Activated CD4-positive, CD25-positive, alpha-beta regulatory T cell treated with anti-CD3 and anti-CD28 coated beads, Interleukin-2, amount 50 U/mL, for 16 hours (primary cell): ENCODE measurements around the gene CTSZ.
"Not testable (repeated sequence)": the region's sequence is repeated elsewhere in the genome, so short reads cannot be mapped to it uniquely, and the experiment has no call there.

Source experiments
- DNase-seq: peaks from one replicate; pipeline ENCODE4 v3.0.0-alpha.2; 2020; ENCODE audit warnings: low read depth, low spot score

Gene CTSZ

DNA sequence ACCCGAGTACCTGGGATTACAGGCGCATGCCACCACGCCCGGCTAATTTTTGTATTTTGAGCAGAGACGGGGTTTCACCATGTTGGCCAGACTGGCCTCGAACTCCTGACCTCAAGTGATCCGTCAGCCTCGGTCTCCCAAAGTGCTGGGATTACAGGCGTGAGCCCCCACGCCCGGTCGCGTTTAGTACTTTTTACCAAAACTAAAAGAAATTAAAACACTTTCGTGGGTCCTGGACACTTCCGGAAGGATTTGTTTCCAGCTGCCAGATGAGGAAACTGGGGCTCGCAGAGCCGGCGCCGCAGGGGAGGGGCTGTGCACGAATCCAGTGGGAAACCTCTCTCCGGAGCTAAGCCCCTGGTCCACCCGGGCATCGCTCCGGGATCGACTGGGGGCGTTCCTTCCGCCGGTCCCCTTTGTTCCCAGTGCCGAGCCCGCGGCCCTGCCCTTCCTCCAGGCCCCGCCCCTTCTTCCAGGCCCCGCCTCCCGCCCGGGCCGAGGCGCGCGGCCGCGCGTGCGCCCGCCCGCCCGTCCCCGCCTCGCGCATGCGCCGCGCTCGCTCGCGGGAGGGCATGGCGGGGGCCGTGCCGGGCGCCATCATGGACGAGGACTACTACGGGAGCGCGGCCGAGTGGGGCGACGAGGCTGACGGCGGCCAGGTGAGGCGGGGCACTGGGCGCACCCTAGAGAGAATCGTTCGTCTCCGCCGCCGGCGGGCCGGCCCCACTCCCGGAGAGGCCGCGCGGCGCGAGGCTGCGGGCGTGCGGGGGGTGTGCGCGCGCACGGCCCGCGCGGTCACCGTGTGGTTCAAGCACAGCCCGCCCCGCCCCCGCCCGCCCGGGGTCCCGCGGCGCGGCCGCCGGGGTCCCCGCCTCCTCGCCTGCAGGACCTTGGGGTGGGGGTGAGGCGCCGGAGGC is 26.1 kb downstream of the CTSZ start, which contains the start of gene NELFCD:
NELFCD (plus strand) TSS at position 546 of the 917 bp plus-strand sequence; CDS start at position 600, 54 bp downstream.
- peak; percentile 74 for DNase-seq

DNA sequence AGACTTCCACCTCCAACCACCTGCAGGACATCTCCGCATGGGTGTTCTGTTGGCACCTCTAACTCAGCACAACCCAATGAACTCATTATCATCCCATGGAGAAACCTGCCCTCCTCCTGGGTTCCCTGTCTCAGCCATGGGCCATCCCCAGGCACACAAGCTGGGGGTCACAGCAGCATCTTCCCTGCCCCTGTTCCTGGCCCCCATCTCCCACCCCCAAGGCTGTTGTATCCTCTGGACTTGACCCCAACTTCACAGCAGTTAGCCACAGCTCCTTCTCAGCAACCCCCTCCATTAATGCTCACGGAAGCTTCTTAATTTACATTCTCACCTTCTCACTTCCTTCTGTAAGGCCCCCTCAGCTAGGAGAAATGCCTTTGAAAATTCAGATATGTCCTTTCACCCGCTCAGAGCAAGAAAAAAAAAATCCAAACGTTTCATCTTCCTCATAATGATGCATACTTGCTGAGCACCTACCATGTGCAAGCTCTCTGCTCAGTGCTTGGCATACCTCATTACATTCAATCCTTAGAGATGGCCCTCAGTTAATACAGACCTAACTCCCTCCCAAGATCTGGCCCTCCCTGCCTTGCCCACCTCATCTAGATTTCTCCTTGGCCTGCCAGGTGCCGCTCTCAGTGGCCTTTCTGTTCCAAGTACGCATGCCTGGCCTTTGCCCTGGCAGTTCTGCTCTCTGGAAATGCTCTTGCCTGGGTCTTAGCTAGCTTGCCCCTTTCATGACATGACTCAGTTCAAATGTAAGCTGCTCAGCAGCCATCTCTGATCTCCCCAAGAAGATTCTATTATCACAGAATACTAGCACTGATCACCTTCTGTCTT is 28.5 kb downstream of the CTSZ start:
- DNase-seq, result no peak

DNA sequence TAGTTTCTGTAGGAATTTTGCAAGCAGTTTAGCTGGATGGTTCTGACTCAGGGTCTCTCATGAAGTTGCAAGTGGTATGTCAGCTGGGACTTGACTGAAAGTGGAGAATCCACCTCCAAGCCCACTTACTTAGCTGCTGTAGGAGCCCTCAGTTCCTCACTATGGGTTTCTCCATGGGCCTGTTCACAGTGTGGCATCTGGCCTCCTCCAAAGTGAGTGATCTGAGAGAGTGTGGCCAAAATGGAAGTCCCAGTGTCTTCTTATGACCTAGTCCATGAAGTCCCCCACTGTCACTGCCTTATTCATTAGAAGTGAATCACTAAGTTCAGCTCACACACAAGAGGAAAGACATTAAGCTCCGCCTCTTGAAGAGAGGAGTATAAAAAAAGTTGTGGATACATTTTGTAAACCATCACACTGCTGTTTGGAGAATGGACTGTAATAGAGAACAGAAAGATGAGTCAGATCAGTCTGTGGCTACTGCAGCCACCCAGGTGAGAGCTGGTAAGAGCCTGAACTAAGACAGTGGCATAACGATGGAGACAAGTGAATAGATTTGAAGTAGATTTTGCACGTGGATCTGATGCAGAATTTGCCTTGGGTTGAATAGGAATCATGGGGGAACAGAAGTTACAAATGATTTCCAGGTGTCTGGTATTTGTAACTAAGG is 30.9 kb downstream of the CTSZ start:
- no peak for DNase-seq

DNA sequence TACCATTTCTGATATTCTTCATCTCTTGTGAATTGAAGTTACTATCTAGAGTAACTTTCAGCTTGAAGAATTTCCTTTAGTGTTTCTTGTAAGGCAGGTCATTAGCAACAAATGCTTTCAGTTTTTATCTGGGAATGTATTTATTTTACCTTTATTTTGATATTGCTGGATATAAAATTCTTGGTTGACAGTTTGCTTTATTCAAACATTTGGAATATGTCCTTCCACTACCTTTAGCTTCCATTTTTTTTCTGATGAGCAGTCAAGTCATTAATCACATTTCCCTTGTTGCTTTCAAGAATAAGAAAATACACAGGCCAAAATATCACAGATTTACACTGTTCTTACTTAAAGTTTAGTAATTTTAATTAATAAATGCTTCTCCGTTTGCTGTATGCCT is 31.7 kb downstream of the CTSZ start:
- no peak for DNase-seq

DNA sequence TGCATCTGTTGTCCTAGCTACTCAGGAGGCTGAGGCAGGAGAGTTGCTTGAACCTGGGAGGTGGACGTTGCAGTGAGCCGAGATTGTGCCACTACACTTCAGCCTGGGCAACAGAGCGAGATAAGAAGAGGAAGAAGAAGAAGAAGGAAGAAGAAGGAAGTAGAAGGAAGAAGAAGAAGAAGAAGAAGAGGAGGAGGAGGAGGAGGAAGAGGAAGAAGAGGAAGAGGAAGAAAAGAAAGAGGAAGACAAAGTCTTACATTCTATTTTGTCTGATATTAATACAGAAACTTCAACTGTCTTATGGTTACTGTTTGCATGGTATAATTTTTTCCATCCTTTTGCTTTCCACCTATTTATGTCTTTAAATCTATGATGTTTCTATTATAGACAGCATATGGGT is 33.2 kb downstream of the CTSZ start:
- DNase-seq, result no peak

DNA sequence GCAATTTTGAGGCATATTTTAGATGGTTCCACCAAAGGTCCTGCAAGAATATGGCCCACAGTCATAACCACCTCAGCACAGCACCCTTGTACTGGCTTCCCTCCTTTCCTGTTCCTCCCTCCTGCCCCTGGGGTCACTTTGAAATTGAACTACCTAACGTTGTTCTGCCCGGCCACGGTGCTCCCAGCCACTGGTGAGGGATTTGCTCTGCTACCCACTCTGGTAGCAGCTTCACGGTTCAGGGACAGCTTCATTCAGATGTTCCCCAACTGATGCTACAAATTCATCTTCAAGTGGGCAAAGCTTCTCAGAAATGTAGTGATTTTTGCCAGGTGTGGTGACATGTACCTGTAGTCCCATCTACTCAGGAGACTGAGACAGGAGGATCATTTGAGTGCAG is 33.9 kb downstream of the CTSZ start:
- no peak for DNase-seq

DNA sequence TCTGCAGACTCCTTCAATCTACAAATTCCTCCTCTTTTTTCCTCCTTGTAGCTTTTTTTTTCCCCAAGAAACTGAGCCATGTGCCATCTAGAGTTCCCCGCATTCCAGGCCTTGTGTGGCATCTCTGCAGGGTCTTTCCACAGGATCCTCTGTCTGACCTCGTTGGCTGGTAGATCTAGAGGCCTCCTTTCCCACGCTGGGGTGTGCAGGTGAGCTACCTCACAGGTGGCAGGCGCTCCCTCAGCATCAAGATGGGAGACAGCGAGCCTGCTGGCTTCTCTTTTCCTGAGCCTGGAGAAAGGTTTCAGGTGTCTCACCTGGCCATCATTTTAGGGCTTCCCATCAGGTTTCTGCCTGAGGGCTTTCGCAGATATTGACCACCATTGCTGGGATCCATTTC is 35.6 kb downstream of the CTSZ start:
- DNase-seq, result no peak

DNA sequence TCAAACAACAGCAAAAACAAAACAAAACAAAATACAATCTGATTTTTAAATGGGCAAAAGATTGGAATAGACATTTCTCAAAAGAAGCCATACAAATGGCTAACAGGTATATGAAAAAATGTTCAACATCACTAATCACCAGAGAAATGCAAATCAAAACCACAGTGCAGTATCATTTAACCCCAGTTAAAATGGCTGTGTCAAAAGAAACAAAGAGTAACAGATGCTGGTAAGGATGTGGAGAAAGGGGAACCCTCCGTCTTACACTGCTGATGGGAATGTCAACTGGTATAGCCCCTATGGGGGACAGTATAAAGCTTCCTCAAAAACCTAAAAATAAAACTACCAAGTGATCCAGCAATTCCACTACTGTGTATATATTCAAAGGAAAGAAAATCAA is 36.9 kb downstream of the CTSZ start:
- no peak for DNase-seq

DNA sequence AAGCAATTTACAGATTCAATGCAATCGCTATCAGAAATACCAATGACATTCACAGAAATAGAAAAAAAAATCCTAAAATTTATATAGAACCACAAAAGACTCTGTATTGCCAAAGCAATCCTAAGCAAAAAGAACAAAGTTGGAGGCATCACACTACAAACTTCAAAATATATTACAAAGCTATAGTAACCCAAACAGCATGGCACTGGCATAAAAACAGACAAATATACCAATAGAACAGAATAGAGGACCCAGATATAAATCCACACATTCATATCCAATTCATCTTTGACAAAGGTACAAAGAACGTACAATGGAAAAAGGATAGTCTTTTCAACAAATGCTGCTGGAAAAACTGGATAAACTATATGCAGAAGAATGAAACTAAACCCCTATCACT is 37.6 kb downstream of the CTSZ start:
- no peak for DNase-seq

DNA sequence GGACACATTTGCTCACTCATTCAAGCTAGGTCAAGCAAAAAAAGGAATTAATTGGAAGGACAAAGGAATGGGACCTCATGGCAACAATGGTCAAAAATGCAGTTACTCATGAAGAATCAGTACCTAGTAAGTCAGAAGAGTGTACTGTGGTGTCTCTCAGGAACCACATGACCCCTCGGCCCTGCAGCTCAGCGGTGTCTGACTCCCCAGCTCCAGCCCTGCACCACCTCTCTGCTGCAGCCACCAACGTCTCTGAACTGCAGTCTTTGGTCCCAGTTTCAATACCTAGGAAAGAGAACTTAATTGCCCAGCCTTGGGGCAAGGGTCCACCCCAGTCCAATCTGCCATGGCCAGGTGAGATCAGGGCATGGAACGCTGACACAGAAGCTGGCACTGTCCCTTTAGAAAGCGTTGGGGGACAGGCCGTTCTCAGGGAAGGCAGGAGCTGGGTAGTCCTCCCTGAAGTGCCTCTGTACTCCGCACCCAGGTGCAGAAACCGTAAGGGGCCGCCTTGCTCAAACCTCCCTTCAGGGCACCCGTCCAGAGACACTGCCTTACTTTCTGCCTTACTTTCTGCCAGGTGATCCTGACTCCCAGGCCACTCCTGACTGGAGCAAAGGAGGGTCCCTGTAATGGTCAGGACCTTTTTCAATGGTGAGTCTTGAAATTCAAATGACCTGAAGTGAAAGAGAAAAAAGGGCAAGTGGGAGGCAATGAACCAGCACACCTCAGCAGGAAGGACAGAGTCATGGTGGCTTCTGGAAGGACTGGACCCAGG is 39.2 kb downstream of the CTSZ start:
- no peak for DNase-seq

DNA sequence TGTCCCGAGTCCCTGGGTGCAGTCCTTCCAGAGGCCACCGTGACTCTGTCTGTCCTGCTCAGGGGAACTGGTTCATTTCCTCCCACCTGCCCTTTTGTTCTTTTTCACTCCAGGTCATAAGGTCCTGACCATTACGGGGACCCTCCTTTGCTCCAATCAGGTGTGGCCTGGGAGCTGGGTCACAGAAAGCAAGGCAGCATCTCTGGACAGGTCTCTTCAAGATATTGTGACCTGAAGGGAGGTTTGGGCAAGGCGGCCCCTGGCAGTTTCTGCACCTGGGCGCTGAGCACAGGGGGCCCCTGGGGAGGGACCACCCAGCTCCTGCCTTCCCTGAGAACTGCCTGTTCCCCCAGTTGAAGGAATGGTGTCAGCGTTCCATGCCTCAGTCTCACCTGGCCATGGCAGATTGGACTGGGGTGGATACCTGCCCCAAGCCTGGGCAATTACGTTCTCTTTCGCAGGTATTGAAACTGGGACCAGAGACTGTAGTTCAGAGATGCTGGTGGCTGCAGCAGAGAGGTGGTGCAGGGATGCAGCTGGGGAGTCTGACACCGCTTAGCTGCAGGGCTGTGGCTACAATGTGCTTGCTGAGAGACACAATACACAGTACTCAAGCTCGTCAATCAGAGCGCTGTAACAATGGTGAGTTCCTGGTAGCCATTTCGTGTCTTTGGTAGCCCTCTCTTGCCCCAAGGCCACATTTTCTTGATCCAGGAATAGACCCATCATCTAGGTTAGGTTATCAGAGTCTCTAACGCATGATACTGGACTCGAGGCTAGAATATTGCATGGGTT is 41.6 kb downstream of the CTSZ start:
- no peak for DNase-seq

DNA sequence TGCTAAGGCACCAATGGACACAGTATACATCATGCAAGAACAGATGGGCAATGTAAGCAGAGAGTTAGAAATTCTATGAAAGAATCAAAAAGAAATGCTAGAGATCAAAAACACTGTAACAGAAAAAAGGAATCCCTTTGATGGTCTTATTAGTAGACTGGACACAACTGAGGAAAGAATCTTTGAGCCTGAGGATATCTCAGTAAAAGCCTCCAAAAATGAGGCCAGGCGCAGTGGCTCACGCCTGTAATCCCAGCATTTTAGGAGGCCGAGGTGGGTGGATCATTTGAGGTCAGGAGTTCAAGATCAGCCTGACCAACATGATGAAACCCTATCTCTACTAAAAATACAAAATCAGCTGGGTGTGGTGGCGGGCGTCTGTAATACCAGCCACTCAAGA is 43.1 kb downstream of the CTSZ start:
- DNase-seq, result not testable (repeated sequence)

DNA sequence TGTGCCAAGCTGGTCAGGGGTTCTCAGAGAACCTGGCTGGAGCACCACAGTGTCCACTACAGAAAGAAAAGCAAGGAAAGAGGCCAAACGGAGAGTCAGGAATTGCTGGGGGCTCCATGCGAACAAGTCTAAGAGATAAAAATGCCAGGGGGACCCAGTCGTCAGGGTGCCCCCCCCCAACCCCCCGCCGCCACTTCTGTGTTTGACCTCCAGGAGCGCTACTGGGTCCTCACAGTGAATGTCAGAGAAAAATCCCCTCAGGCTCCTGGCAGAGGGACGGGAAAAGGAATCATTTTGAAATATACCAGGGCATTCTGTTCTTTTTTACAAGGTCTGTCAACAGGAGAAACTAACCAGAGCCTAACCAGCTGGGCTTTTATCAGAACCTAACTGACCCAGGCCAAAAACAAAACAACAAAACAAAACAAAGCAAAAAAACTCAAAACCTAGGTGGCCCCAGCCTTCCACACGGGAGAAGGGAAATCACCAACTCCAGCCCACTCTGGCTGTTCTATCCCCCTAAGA is 43.9 kb downstream of the CTSZ start:
- DNase-seq, result no peak

DNA sequence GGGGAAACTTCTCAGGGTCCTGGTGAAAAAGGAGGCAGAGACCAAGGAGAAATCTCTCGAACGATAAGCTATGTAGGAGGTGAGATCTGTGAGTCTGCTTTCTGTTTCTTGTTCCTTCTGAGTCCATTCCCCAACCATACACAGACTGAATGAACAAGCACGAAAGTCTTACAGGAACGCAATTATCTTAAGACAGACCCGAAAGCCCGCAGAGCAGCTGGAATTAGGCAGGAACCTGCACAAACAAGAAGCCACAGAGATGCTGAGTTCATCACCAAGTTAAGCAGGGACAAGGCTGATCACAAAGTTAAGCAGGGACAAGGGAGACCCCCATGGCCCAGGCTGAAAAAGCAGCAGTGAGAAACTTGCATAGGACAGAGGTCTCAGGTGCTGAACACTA is 47.4 kb downstream of the CTSZ start:
- DNase-seq, result no peak

DNA sequence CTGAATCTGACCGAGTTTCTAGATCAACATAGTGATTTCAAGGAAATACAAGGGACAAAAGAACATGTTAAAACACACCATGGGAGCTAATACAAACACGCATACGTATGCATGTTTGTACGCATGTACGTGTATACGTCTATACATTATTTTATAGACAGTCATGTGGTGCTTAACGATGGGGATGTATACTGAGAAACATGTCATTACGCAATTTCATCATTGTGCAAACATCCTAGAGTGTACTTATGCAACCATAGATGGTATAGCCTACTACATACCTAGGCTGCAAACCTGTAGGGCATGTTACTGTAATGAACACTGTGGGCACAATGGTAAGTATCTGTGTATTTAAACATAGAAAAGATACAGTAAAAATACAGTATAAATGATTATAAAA is 51.0 kb downstream of the CTSZ start:
- DNase-seq, result no peak

DNA sequence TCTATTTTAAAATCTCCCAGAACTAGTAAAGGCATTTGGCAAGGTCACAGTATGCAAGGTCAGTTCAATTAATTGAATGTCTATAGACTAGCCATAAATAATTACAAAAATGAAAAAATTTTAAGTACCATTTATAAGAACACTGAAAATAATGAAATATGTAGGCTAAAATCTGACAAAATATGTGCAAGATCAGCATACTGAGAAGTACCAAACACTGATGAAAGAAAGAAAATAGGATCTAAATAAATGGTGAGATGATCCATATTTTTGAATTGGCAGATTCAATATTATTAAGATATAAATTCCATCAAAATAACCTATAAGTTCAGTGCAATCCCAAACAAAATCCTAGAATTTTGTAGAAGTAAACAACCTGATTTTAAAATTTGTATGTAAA is 54.0 kb downstream of the CTSZ start:
- no peak for DNase-seq

DNA sequence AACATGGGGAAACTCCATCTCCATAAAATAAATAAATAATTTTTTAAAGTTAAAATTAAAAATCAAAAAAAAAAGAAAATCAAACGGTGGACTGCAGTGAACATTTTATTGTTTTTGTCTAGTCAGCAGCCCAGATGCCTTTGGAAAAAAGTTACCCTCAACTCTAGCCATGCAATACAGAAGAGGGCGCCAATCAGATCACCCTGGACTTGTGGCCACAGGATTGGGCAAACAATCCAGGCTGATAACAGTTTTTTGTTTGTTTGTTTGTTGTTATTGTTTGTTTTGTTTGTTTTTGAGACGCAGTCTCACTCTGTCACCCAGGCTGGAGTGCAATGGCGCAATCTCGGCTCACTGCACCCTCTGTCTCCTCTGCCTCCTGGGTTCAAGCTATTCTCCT is 56.5 kb downstream of the CTSZ start:
- no peak for DNase-seq

DNA sequence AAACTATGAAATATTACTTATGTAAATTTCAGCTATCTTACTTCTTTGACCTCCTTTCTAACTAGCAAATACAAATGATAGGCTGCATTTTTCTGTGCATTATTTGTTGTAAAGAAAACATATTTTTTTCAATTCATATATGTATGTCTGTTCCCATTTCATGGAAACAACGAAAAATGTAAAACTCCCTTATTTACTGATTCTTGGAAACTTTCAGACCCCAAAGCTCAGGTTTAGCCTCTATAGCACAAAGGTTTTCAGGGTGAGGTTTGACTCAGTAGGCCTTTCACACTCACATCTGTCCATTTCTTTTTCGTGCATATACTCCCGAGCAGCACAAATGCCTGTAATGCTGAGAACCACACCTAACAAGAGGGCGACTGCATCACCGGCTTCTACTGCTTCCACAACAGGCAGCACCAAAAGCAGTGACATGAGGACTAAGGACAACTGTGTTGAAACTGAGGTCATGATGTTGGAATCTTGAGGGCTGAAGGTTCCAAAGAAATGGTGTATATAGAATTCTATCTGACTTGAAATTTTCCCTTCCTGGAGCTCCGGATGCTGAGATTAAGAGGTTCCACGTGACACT is 59.2 kb downstream of the CTSZ start:
- not testable (repeated sequence) for DNase-seq

DNA sequence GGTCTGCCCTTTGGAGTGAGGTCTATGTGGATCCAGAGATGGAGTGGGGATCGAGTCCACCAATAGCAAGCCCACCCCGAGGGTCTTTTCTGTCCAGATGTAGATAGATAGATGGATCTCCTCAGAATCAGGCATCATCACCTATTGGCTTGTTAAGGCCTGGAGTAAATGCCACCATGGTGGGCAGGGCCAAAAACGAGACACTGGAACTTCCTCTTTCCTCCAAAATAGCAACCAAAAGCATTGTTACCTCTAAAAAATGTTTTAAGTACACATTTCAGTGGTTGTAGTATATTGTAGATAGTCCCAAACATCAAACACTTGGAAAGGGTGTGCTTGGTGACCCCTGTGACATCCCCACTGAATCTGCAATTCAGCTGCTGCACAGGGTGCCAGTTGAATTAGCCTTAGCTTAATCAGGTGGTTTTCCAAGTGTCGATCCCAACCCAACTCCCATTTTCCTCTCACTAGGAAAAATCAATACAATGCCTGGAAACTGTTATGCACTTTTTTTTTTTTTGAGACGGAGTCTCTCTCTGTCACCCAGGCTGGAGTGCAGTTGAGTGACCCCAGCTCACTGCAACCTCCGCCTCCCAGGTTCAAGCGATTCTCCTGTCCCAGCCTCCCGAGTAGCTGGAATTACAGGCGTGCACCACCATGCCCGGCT is 61.0 kb downstream of the CTSZ start:
- no peak for DNase-seq
